Sciatic nerve (tissue), 2 donors: ENCODE data around the gene FBXO45. TPM values are rescaled to one million over a fixed set of nuclear protein-coding genes. Genes with fewer than 3 reads are reported as not detected.
"Not testable (repeated sequence)": the region's sequence is repeated elsewhere in the genome, so short reads cannot be mapped to it uniquely, and the experiment has no call there.

ENCODE experiments used
- ATAC-seq: fragments of 200-7000 bp; cut with Tn5 transposase; one replicate; pipeline ENCODE4 v1.9.1; 2020; ENCODE audit warnings: mild to moderate bottlenecking, moderate library complexity
- DNase-seq: peaks from one replicate; pipeline ENCODE4 v3.0.0-alpha.2; 2020; ENCODE audit warnings: low spot score
- intact Hi-C: fragments of 100-400 bp; cut with DNase I; formaldehyde crosslinking; loops from one replicate; pipeline ENCODE4 v1.14.2; 2022
- total RNA-seq: library from RNA; stranded (reverse); fragmentation: NEBNext Ultra II Directional; extraction: Animal tissue kit (Norgen Biotek cat#: 25700); gene quantifications from one replicate; pipeline ENCODE4 v1.2.1, GENCODE V29; 2021
- donor health status: DM: no; HTN: no; CAD: no.
- donor health status: DM: no; HTN: no; CAD: no.

FBXO45 gene
- total RNA-seq, 1 donor from 2014 or later, result 8.7 TPM

- intact Hi-C loops, result no loop called here
- ATAC-seq (no peak), DNase-seq (peak; percentile 34)
Measured at GRCh38 chr3:196634829-196635228, 66.4 kb downstream of the FBXO45 start.

GRCh38 chr3:196636369-196637349 lies 68.2 kb downstream of the FBXO45 start:
- ATAC-seq (no peak), DNase-seq (peak; percentile 57)
- intact Hi-C loops, result no loop called here

GRCh38 chr3:196637941-196638340 lies 69.5 kb downstream of the FBXO45 start:
- ATAC-seq, DNase-seq, intact Hi-C loops: not testable (repeated sequence)

Other genes with a start within 250 kb of the FBXO45 start
- 1.2 TPM for gene TM4SF19, start 230.3 kb upstream of the FBXO45 start, total RNA-seq
- 78.7 TPM for gene UBXN7, start 136.2 kb upstream of the FBXO45 start, total RNA-seq
- 31.6 TPM for gene RNF168, start 64.9 kb upstream of the FBXO45 start, total RNA-seq
- gene SMCO1, start 53.3 kb upstream of the FBXO45 start, total RNA-seq, result not detected
- 13.5 TPM for gene WDR53, start 106 bp upstream of the FBXO45 start, total RNA-seq
- gene NRROS, start 71.0 kb downstream of the FBXO45 start, total RNA-seq, result 10.0 TPM
- gene CEP19, start 143.6 kb downstream of the FBXO45 start, total RNA-seq, result 1.7 TPM
- gene PIGX, start 143.7 kb downstream of the FBXO45 start, total RNA-seq, result 18.4 TPM
- gene PAK2, start 171.2 kb downstream of the FBXO45 start, total RNA-seq, result 60.8 TPM